Tibial artery (tissue), 4 donors: ENCODE measurements around the gene HNF1B.

Experiments used
- DNase-seq, 2 donors: peaks; one replicate each; pipeline ENCODE4 v3.0.0-alpha.2; 2019
- H3K27ac ChIP-seq, 2 donors: fragments of 200-600 bp; sonication (generic) in 1 of 2; 1 replicate in 1 of 2; 2 replicates in 1 of 2; pipeline ENCODE4 v1.5.1; 2018 to 2019; ENCODE audit warnings: mild to moderate bottlenecking in 1 of 2
- H3K27me3 ChIP-seq, 2 donors: fragments of 200-600 bp; sonication (generic) in 1 of 2; one replicate each; pipeline versions ENCODE4 v1.5.1 to v1.6.0; 2016 to 2019
- H3K36me3 ChIP-seq, 3 donors: fragments of 200-600 bp; sonication (generic) in 2 of 3; one replicate each; pipeline ENCODE4 v1.5.1; 2016 to 2019; ENCODE audit warnings: mild to moderate bottlenecking in 2 of 3
- H3K4me1 ChIP-seq, 4 donors: fragments of 200-600 bp; sonication (generic) in 2 of 4; 1 replicate in 3 of 4; 2 replicates in 1 of 4; pipeline ENCODE4 v1.5.1; 2016 to 2019
- H3K4me3 ChIP-seq, 2 donors: fragments of 200-600 bp; sonication (generic) in 1 of 2; 1 replicate in 1 of 2; 2 replicates in 1 of 2; pipeline ENCODE4 v1.5.1; 2018 to 2019; ENCODE audit warnings: mild to moderate bottlenecking in 2 of 2
- H3K9me3 ChIP-seq, 3 donors: fragments of 200-600 bp; sonication (generic) in 1 of 3; one replicate each; pipeline ENCODE4 v1.5.1; 2016 to 2019
- intact Hi-C: fragments of 100-400 bp; cut with DNase I; formaldehyde crosslinking; loops from one replicate; pipeline ENCODE4 v1.15.0; 2023; ENCODE audit warnings: low total_unique reads
- TF ChIP-seq, protein P1 (sequence below), 2 experiments: fragments of 200-600 bp in 1 of 2; fragments of 450-650 bp in 1 of 2; IDR thresholded peaks; one replicate each; pipeline ENCODE4 v1.5.1; 2017 to 2019; ENCODE audit warnings: antibody characterized with exemption in 2 of 2, mild to moderate bottlenecking in 1 of 2, moderate library complexity in 1 of 2

The HNF1B gene

DNA sequence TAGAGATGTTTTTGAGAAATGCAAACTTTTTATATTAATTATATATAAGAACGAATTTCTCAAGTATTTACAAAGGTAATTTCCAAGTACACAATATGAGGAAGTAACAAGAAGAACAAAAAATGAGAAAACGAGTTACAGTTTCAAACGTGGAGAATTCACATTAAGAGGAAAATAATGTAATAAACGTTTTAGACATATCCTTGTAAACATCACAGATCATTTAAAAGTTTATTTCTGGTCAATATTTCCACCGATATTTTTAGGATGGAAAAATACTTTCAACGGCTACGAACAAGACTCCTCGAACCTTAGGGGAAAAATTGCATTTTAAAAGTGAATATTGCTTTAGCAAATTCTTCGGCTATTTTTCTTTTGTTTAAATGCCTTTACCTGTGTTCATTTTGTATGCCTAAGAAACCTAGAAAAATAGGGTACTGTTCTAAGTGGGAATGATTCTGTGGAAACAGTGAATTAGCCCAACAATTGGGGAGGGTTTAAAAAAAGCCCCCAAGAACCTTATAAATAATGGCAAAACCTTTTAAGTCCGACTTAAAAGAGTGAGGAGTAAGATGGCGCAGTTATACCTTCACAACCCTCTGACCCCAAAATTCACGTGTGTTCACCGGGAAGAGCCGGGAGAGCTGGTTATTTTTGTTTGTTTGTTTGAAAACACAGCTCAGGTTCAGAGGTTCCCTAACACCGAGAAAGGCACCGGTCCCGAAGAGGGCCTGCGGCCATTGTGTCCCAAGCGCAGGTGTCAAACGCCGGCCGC, 3.3 kb downstream of the HNF1B start:
- intact Hi-C loops, result no loop called here
- no peaks in the 10 kb centered on the region for H3K36me3 ChIP-seq
- TF ChIP-seq, protein P1, sequence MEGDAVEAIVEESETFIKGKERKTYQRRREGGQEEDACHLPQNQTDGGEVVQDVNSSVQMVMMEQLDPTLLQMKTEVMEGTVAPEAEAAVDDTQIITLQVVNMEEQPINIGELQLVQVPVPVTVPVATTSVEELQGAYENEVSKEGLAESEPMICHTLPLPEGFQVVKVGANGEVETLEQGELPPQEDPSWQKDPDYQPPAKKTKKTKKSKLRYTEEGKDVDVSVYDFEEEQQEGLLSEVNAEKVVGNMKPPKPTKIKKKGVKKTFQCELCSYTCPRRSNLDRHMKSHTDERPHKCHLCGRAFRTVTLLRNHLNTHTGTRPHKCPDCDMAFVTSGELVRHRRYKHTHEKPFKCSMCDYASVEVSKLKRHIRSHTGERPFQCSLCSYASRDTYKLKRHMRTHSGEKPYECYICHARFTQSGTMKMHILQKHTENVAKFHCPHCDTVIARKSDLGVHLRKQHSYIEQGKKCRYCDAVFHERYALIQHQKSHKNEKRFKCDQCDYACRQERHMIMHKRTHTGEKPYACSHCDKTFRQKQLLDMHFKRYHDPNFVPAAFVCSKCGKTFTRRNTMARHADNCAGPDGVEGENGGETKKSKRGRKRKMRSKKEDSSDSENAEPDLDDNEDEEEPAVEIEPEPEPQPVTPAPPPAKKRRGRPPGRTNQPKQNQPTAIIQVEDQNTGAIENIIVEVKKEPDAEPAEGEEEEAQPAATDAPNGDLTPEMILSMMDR (IDR thresholded peaks at IDR 0.05), result no peak
- peaks cover 0 to 43% (median 39%) of the 10 kb centered on the region in 4 donors for H3K4me1 ChIP-seq
- peak overlapping the region; percentile 17 to 42 for H3K4me3 ChIP-seq
- H3K9me3 ChIP-seq, result no peaks in the 10 kb centered on the region
- no peak for DNase-seq
- H3K27ac ChIP-seq, result no peak overlapping the region
- H3K27me3 ChIP-seq, result peaks cover 5 to 95% of the 10 kb centered on the region in 2 donors

DNA sequence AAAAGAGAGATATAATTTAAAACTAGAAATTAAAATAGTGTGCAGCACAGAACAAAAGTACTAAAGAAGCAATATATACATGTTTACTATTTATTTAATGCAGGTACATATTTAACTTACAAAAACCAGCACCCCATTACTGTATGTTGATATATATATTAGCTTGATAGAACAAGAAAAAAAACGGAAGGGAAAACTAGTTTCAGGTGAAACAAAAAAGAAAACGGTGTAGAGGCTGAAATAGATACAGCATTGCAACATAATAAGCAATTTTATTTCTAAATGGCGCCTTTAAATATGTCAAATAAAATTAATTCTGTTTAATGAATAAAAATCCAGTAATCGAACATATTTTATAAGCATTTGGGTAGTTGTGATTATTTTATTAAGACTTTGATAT, 3.9 kb downstream of the HNF1B start:
- Histone ChIP-seq H3K4me3 (no peak overlapping the region), H3K9me3 (no peaks in the 10 kb centered on the region), H3K27ac (no peak overlapping the region), H3K36me3 (no peaks in the 10 kb centered on the region), H3K27me3 (peaks cover 5 to 93% of the 10 kb centered on the region in 2 donors), H3K4me1 (peaks cover 0 to 43% (median 39%) of the 10 kb centered on the region in 4 donors)
- TF ChIP-seq, protein P1 (IDR thresholded peaks at IDR 0.05), result no peak
- intact Hi-C loops, result no loop called here
- DNase-seq, result no peak

DNA sequence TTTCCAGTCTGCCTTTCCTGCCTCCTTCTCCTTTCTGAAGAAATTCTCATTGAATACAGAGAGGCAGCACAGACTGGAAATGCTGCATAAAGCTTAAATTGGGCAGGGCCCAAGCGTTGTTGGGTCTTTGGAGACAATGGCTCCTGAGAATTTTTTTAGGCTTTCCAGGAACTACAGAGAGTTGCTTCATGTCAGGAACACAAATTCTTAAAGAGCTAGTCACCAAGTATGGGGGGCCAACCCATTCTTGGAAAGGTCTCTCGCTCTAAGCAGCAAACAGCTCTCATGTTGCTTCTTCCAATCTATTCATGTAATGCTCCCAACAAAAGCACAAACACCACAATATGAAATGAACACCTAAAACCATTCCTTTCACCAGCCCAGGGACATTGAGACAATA, 6.9 kb downstream of the HNF1B start:
- Histone ChIP-seq H3K27me3 (peaks cover 5 to 72% of the 10 kb centered on the region in 2 donors), H3K9me3 (no peaks in the 10 kb centered on the region), H3K27ac (no peak overlapping the region), H3K4me1 (peaks cover 0 to 15% (median 14%) of the 10 kb centered on the region in 4 donors), H3K36me3 (no peaks in the 10 kb centered on the region), H3K4me3 (no peak overlapping the region)
- TF ChIP-seq, protein P1 (IDR thresholded peaks at IDR 0.05), result no peak
- intact Hi-C loops, result no loop called here
- DNase-seq, result no peak

DNA sequence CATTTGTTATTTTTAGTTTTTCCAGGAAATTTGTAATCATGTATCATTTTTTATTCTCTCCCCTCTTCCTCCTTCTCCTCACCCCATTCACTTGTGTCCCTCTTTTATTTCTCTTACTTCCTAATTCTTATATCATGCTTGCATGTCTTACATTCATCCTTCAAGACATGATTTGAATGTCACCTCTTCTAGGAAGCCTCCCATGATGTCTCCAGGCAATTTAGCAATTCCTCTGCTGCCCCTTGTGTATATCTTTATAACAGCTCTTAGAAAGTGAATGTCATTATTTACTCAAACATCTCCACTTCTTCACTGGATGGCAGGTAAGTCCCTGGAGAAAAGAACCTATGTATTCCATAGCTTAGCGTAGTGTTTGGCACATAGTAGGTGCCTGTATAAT, 7.8 kb downstream of the HNF1B start:
- no peak for DNase-seq
- Histone ChIP-seq H3K27me3 (peaks cover 5 to 63% of the 10 kb centered on the region in 2 donors), H3K4me3 (no peak overlapping the region), H3K27ac (no peak overlapping the region), H3K36me3 (no peaks in the 10 kb centered on the region), H3K9me3 (no peaks in the 10 kb centered on the region), H3K4me1 (peaks cover 0 to 6% (median 5%) of the 10 kb centered on the region in 4 donors)
- intact Hi-C loops, result no loop called here
- TF ChIP-seq, protein P1 (IDR thresholded peaks at IDR 0.05), result no peak

DNA sequence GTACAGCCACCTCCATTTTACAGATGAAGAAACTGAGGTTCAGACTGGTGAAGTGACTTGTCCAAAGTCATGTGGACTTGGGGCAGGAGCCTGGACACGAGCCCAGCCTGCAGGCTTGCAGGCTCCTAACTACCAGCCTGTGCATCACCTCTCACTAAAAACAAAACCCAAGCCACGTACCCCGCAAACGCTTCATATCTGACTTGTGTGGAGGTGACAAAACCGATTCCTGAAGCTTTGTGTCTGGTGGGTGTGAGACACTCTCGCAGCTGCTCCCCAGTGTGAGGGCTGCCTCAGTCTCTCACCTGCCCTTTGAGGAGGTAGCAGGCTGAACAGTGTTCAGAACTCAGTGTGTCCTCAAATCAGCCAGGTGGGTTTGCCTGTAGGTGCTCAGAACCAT, 8.4 kb downstream of the HNF1B start:
- DNase-seq, result no peak
- intact Hi-C loops, result no loop called here
- H3K4me3 ChIP-seq, result no peak overlapping the region
- H3K27me3 ChIP-seq, result peaks cover under 1 to 57% of the 10 kb centered on the region in 2 donors
- no peak overlapping the region for H3K27ac ChIP-seq
- H3K9me3 ChIP-seq, result no peaks in the 10 kb centered on the region
- TF ChIP-seq, protein P1 (IDR thresholded peaks at IDR 0.05), result no peak
- no peaks in the 10 kb centered on the region for H3K4me1 ChIP-seq
- no peaks in the 10 kb centered on the region for H3K36me3 ChIP-seq
